Activated T-helper 1 cell treated with anti-CD3 and anti-CD28 coated beads, Interleukin-12 subunit alpha, Interleukin-12 subunit beta, Interleukin-2, Interleukin-4 antibody, amounts not matched to agents 30 ng/mL and 10 ng/mL and 1 ng/mL, durations not matched to agents 14 hours and 24 hours and 36 hours (primary cell): Measurements from ENCODE around the gene EMP2. TPM values are rescaled to one million over a fixed set of nuclear protein-coding genes. Genes with fewer than 3 reads are reported as not detected.
"Not testable (repeated sequence)": the region's sequence is repeated elsewhere in the genome, so short reads cannot be mapped to it uniquely, and the experiment has no call there.

Experiments used
- DNase-seq: peaks from one replicate; pipeline ENCODE4 v3.0.0; 2021; ENCODE audit warnings: low spot score
- H3K27ac Mint-ChIP-seq: one replicate; pipeline ENCODE4 v1.8.0; 2021; ENCODE audit warnings: mild to moderate bottlenecking, mixed read lengths
- H3K27me3 Mint-ChIP-seq: one replicate; pipeline ENCODE4 v1.8.0; 2022; ENCODE audit warnings: mild to moderate bottlenecking, moderate library complexity, mixed read lengths; ENCODE audit not compliant: insufficient read depth
- H3K36me3 Mint-ChIP-seq: one replicate; pipeline ENCODE4 v1.8.0; 2021; ENCODE audit warnings: low read depth, mixed read lengths
- H3K4me1 Mint-ChIP-seq: one replicate; pipeline ENCODE4 v1.8.0; 2021; ENCODE audit warnings: low read depth, mixed read lengths
- H3K4me3 Mint-ChIP-seq: one replicate; pipeline ENCODE4 v1.8.0; 2021; ENCODE audit warnings: mild to moderate bottlenecking, moderate library complexity, mixed read lengths
- H3K9me3 Mint-ChIP-seq: one replicate; pipeline ENCODE4 v1.8.0; 2021; ENCODE audit warnings: mixed read lengths
- intact Hi-C: fragments of 100-400 bp; cut with micrococcal nuclease; formaldehyde crosslinking; loops from one replicate; pipeline ENCODE4 v1.15.1; 2024
- total RNA-seq: library from RNA; stranded (reverse); gene quantifications from 2 replicates; pipeline ENCODE4 v1.2.3, GENCODE V29; 2022

Gene EMP2
- total RNA-seq = not detected in 2 replicates

- Mint-ChIP-seq H3K36me3 (no peaks in the 10 kb centered on the region), H3K9me3 (no peaks in the 10 kb centered on the region), H3K27ac (no peak within 1 kb of the TSS), H3K4me3 (no peak within 1 kb of the TSS), H3K4me1 (no peaks in the 10 kb centered on the region), H3K27me3 (peaks cover 33% of the 10 kb centered on the region)
- intact Hi-C loops = no loop called here
- DNase-seq = no peak
Measured at GRCh38 chr16:10579965-10580882, at the start of gene EMP2. EMP2 (minus strand) TSS chr16:10580598; CDS start chr16:10547617, 32,981 bp downstream.

- Mint-ChIP-seq H3K27ac (no peak overlapping the region), H3K9me3 (peaks cover 3% of the 10 kb centered on the region), H3K4me1 (no peaks in the 10 kb centered on the region), H3K36me3 (no peaks in the 10 kb centered on the region), H3K4me3 (no peak overlapping the region), H3K27me3 (peaks cover 2% of the 10 kb centered on the region)
- DNase-seq = no peak
- intact Hi-C loops = no loop called here
Measured at GRCh38 chr16:10629592-10629963, 49.2 kb upstream of the EMP2 start.

GRCh38 chr16:10625595-10626357 is 45.4 kb upstream of the EMP2 start:
- Mint-ChIP-seq H3K4me3 (no peak overlapping the region), H3K27me3 (peaks cover 4% of the 10 kb centered on the region), H3K9me3 (no peaks in the 10 kb centered on the region), H3K27ac (no peak overlapping the region), H3K4me1 (no peaks in the 10 kb centered on the region), H3K36me3 (no peaks in the 10 kb centered on the region)
- DNase-seq = no peak
- intact Hi-C loops = no loop called here

GRCh38 chr16:10624527-10624926 is 44.1 kb upstream of the EMP2 start:
- Mint-ChIP-seq H3K27me3 (peaks cover 8% of the 10 kb centered on the region), H3K36me3 (no peaks in the 10 kb centered on the region), H3K4me1 (no peaks in the 10 kb centered on the region), H3K4me3 (no peak overlapping the region), H3K9me3 (no peaks in the 10 kb centered on the region), H3K27ac (no peak overlapping the region)
- intact Hi-C loops = no loop called here
- no peak for DNase-seq

GRCh38 chr16:10623059-10623458 is 42.7 kb upstream of the EMP2 start:
- Mint-ChIP-seq H3K27ac (no peak overlapping the region), H3K9me3 (no peaks in the 10 kb centered on the region), H3K4me3 (no peak overlapping the region), H3K4me1 (no peaks in the 10 kb centered on the region), H3K27me3 (peaks cover 12% of the 10 kb centered on the region), H3K36me3 (no peaks in the 10 kb centered on the region)
- DNase-seq = no peak
- intact Hi-C loops = no loop called here

- H3K27ac Mint-ChIP-seq = no peak overlapping the region
- no peaks in the 10 kb centered on the region for H3K9me3 Mint-ChIP-seq
- no peak overlapping the region for H3K4me3 Mint-ChIP-seq
- H3K36me3 Mint-ChIP-seq = no peaks in the 10 kb centered on the region
- DNase-seq = no peak
- peaks cover 12% of the 10 kb centered on the region for H3K27me3 Mint-ChIP-seq
- intact Hi-C loops = no loop called here
- H3K4me1 Mint-ChIP-seq = no peaks in the 10 kb centered on the region
Measured at GRCh38 chr16:10622036-10622921, 41.9 kb upstream of the EMP2 start.

GRCh38 chr16:10621216-10621949 is 41.0 kb upstream of the EMP2 start:
- not testable (repeated sequence) for H3K4me1 Mint-ChIP-seq, H3K9me3 Mint-ChIP-seq

GRCh38 chr16:10620120-10620519 is 39.7 kb upstream of the EMP2 start:
- Mint-ChIP-seq H3K27ac (no peak overlapping the region), H3K4me3 (no peak overlapping the region), H3K4me1 (no peaks in the 10 kb centered on the region)

More at GRCh38 chr16:10621216-10621949, 41.0 kb upstream of the EMP2 start:
- H3K36me3 Mint-ChIP-seq, H3K27ac Mint-ChIP-seq, DNase-seq, H3K4me3 Mint-ChIP-seq, intact Hi-C loops: not testable (repeated sequence)
- H3K27me3 Mint-ChIP-seq = peaks cover 11% of the 10 kb centered on the region

GRCh38 chr16:10619271-10619849 is 39.0 kb upstream of the EMP2 start:
- DNase-seq = no peak
- no peaks in the 10 kb centered on the region for H3K9me3 Mint-ChIP-seq
- intact Hi-C loops = no loop called here
- H3K36me3 Mint-ChIP-seq = no peaks in the 10 kb centered on the region
- no peak overlapping the region for H3K4me3 Mint-ChIP-seq
- H3K27me3 Mint-ChIP-seq = peaks cover 11% of the 10 kb centered on the region
- no peak overlapping the region for H3K27ac Mint-ChIP-seq
- H3K4me1 Mint-ChIP-seq = no peaks in the 10 kb centered on the region

More at GRCh38 chr16:10620120-10620519, 39.7 kb upstream of the EMP2 start:
- DNase-seq = no peak
- Mint-ChIP-seq H3K36me3 (no peaks in the 10 kb centered on the region), H3K27me3 (peaks cover 11% of the 10 kb centered on the region), H3K9me3 (no peaks in the 10 kb centered on the region)
- intact Hi-C loops = no loop called here

GRCh38 chr16:10618710-10619209 is 38.4 kb upstream of the EMP2 start:
- Mint-ChIP-seq H3K36me3 (no peaks in the 10 kb centered on the region), H3K27me3 (peaks cover 11% of the 10 kb centered on the region), H3K9me3 (no peaks in the 10 kb centered on the region), H3K4me1 (no peaks in the 10 kb centered on the region), H3K4me3 (no peak overlapping the region), H3K27ac (no peak overlapping the region)
- intact Hi-C loops = no loop called here
- DNase-seq = no peak

- peaks cover 11% of the 10 kb centered on the region for H3K27me3 Mint-ChIP-seq
- no peak for DNase-seq
- H3K4me1 Mint-ChIP-seq = no peaks in the 10 kb centered on the region
- H3K9me3 Mint-ChIP-seq = no peaks in the 10 kb centered on the region
- H3K27ac Mint-ChIP-seq = no peak overlapping the region
- no peaks in the 10 kb centered on the region for H3K36me3 Mint-ChIP-seq
- H3K4me3 Mint-ChIP-seq = no peak overlapping the region
- intact Hi-C loops = no loop called here
Measured at GRCh38 chr16:10617662-10618420, 37.4 kb upstream of the EMP2 start.
